ENCODE results near the gene COX6A2. TPM values are rescaled to one million over a fixed set of nuclear protein-coding genes. Genes with fewer than 3 reads are reported as not detected.

COX6A2 gene
- total and polyA plus RNA-seq, 2 experiments from 2014 or later, result 1.7 TPM; not detected in 1

GRCh38 chr16:31475946-31476302, 47.8 kb upstream of the COX6A2 start:
- Histone ChIP-seq H2AFZ (peak overlapping the region; percentile 29), H3K4me2 (peak overlapping the region; percentile 94), H3K36me3 (replicated peaks; ENCODE audit: insufficient read depth, low read depth) (no peaks in the 10 kb centered on the region), H3K4me1 (ENCODE audit: insufficient read depth) (peaks cover 16% of the 10 kb centered on the region), H3K9me3 (ENCODE audit: low read depth) (no peaks in the 10 kb centered on the region), H3K4me3 (no peak overlapping the region), H4K20me1 (ENCODE audit: insufficient read depth, poor library complexity, severe bottlenecking) (no peaks in the 10 kb centered on the region), H3K79me2 (no peaks in the 10 kb centered on the region), H3K9me2 (replicated peaks; ENCODE audit: insufficient read depth) (no peaks in the 10 kb centered on the region), H3K27me3 (no peaks in the 10 kb centered on the region), H3K27ac (peak overlapping the region; percentile 77)
- no peak for DNase-seq (ENCODE audit: low spot score)
- TF ChIP-seq EZH2phosphoT487 (IDR thresholded peaks at IDR 0.05; ENCODE audit: low read depth, severe bottlenecking, unreplicated experiment) (no peak), CTCF (IDR thresholded peaks at IDR 0.05; ENCODE audit: poor library complexity) (no peak), EZH2 (IDR thresholded peaks at IDR 0.05; ENCODE audit: borderline replicate concordance) (no peak)
- WGBS (ENCODE audit: low lambda C conversion rate, missing lambda C conversion rate), result 72% methylated on average over 10 of the region's 26 CpGs

- WGBS (ENCODE audit: low lambda C conversion rate, missing lambda C conversion rate), result 91% methylated on average over 12 of the region's 12 CpGs
- H3K9me3 ChIP-seq (ENCODE audit: low read depth), result no peaks in the 10 kb centered on the region
- no peaks in the 10 kb centered on the region for H3K27me3 ChIP-seq
- H4K20me1 ChIP-seq (ENCODE audit: insufficient read depth, poor library complexity, severe bottlenecking), result no peaks in the 10 kb centered on the region
- no peak overlapping the region for H2AFZ ChIP-seq
- DNase-seq (ENCODE audit: low spot score), result no peak
- H3K4me3 ChIP-seq, result no peak overlapping the region
- H3K36me3 ChIP-seq (replicated peaks; ENCODE audit: insufficient read depth, low read depth), result no peaks in the 10 kb centered on the region
- peaks cover 19% of the 10 kb centered on the region for H3K4me1 ChIP-seq (ENCODE audit: insufficient read depth)
- no peaks in the 10 kb centered on the region for H3K79me2 ChIP-seq
- H3K9me2 ChIP-seq (replicated peaks; ENCODE audit: insufficient read depth), result no peaks in the 10 kb centered on the region
- H3K4me2 ChIP-seq, result no peak overlapping the region
- H3K27ac ChIP-seq, result no peak overlapping the region
- TF ChIP-seq EZH2 (IDR thresholded peaks at IDR 0.05; ENCODE audit: borderline replicate concordance) (no peak), CTCF (IDR thresholded peaks at IDR 0.05; ENCODE audit: poor library complexity) (no peak), EZH2phosphoT487 (IDR thresholded peaks at IDR 0.05; ENCODE audit: low read depth, severe bottlenecking, unreplicated experiment) (no peak)
Measured at GRCh38 chr16:31474773-31475738, 46.9 kb upstream of the COX6A2 start.

- Histone ChIP-seq H3K79me2 (no peaks in the 10 kb centered on the region), H3K9me2 (replicated peaks; ENCODE audit: insufficient read depth) (no peaks in the 10 kb centered on the region), H3K27ac (no peak overlapping the region), H3K4me1 (ENCODE audit: insufficient read depth) (peaks cover 19% of the 10 kb centered on the region), H3K27me3 (no peaks in the 10 kb centered on the region), H2AFZ (no peak overlapping the region), H3K4me2 (no peak overlapping the region), H4K20me1 (ENCODE audit: insufficient read depth, poor library complexity, severe bottlenecking) (no peaks in the 10 kb centered on the region), H3K9me3 (ENCODE audit: low read depth) (no peaks in the 10 kb centered on the region), H3K4me3 (no peak overlapping the region), H3K36me3 (replicated peaks; ENCODE audit: insufficient read depth, low read depth) (no peaks in the 10 kb centered on the region)
- no peak for DNase-seq (ENCODE audit: low spot score)
- TF ChIP-seq EZH2phosphoT487 (IDR thresholded peaks at IDR 0.05; ENCODE audit: low read depth, severe bottlenecking, unreplicated experiment) (no peak), EZH2 (IDR thresholded peaks at IDR 0.05; ENCODE audit: borderline replicate concordance) (no peak), CTCF (IDR thresholded peaks at IDR 0.05; ENCODE audit: poor library complexity) (no peak)
- WGBS (ENCODE audit: low lambda C conversion rate, missing lambda C conversion rate), result 89% methylated on average over 12 of the region's 12 CpGs
Measured at GRCh38 chr16:31474173-31474714, 46.1 kb upstream of the COX6A2 start.

Data from hepatocyte (in vitro differentiated cells).